Measurements from ENCODE around the gene TMEM229B. TPM values are rescaled to one million over a fixed set of nuclear protein-coding genes. Genes with fewer than 3 reads are reported as not detected.

TMEM229B gene
- total RNA-seq, 2 donors from 2014 or later, result 7.1 to 14.7 TPM

DNA sequence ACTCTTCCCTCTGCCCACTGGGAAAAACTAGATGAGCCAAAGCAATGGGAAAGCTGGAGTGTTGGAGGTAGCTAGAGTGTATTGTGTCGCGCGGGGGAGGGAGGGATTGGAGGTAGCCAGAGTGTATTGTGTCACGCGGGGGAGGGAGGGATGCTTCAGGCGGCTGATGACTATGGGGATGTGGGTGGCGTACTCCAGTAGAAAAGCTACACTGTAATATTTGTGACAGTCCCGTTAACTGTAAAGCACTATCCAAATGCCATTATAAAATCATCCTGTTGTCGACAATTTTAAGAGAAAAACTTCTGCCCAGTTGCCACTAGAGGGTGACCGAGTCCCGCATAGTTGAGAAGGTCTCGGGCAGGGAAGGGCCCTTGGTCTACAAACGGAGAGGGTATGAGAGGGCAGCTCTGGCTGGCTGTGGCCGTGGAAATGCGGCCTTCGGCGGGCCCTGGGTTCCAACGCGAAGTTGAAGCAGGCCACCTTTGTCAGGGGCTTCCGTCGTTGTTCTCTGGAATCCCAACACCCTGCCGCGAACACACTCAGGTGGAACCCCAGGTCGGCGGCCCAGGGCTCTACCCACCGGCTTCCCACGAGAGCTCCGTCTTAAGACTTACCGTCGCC lies 61.4 kb downstream of the TMEM229B start:
- Mint-ChIP-seq H3K4me3 (no peak overlapping the region), H3K27ac (no peak overlapping the region), H3K27me3 (peaks cover 0 to 18% of the 10 kb centered on the region in 2 donors), H3K9me3 (no peaks in the 10 kb centered on the region), H3K4me1 (ENCODE audit: low read depth in 2 of 2) (peaks cover 0 to 2% of the 10 kb centered on the region in 2 donors), H3K36me3 (no peaks in the 10 kb centered on the region)
- peak; percentile 77 for DNase-seq (ENCODE audit: low spot score)
- ATAC-seq, result peak; percentile 78 to 86

DNA sequence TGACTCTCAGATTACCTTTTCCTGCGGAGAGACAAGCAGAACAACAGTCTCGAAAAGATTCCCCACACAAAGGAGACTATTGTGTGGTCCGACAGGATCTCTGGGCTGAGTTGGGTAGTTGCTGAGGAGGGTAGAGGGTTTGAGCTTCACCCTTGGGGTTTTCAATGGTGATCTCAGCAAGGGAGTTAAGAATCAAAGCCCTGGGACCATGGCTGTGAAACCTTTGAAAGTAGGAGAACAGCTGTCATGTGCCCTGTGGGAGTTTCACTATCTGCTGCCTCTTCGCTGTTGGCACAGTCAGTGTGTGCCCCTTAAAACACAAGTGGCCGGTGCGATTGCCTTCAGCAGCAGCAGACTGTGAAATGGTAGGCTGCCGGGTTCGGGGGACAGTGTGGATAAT lies 62.4 kb downstream of the TMEM229B start:
- peaks cover 0 to 18% of the 10 kb centered on the region in 2 donors for H3K27me3 Mint-ChIP-seq
- H3K27ac Mint-ChIP-seq, result no peak overlapping the region
- ATAC-seq, result no peak
- DNase-seq (ENCODE audit: low spot score), result peak; percentile 16
- no peaks in the 10 kb centered on the region for H3K9me3 Mint-ChIP-seq
- no peak overlapping the region for H3K4me3 Mint-ChIP-seq
- peaks cover 0 to 2% of the 10 kb centered on the region in 2 donors for H3K4me1 Mint-ChIP-seq (ENCODE audit: low read depth in 2 of 2)
- no peaks in the 10 kb centered on the region for H3K36me3 Mint-ChIP-seq

DNA sequence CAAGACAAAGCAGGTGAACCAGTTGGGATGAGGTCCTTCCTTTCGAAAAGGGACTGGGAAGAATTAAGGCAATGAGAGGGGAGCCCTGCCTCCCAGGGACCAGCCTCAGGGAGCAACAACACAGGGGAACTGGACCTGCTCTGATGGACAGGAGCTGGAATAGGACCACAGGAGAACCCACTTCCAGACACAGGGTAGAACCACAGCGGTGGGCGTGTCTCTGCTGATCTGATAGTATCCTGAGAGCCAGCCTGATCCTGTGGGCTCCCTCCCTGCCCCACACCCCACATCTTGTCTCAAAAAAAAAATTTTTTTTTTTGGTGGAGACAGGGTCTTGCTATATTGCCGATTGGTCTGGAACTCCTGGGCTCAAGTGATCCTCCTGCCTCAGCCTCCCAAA lies 62.9 kb downstream of the TMEM229B start:
- H3K36me3 Mint-ChIP-seq, result no peaks in the 10 kb centered on the region
- H3K4me1 Mint-ChIP-seq (ENCODE audit: low read depth in 2 of 2), result peaks cover 0 to 2% of the 10 kb centered on the region in 2 donors
- H3K9me3 Mint-ChIP-seq, result no peaks in the 10 kb centered on the region
- no peak overlapping the region for H3K4me3 Mint-ChIP-seq
- DNase-seq (ENCODE audit: low spot score) (peak; percentile 44), ATAC-seq (no peak)
- no peak overlapping the region for H3K27ac Mint-ChIP-seq
- H3K27me3 Mint-ChIP-seq, result peaks cover 0 to 18% of the 10 kb centered on the region in 2 donors

GRCh38 chr14:67424539-67424938 lies 64.0 kb downstream of the TMEM229B start:
- H3K9me3 Mint-ChIP-seq, result no peaks in the 10 kb centered on the region
- ATAC-seq (no peak), DNase-seq (ENCODE audit: low spot score) (peak; percentile 15)
- H3K27ac Mint-ChIP-seq, result no peak overlapping the region
- no peak overlapping the region for H3K4me3 Mint-ChIP-seq
- no peaks in the 10 kb centered on the region for H3K36me3 Mint-ChIP-seq
- H3K27me3 Mint-ChIP-seq, result peaks cover 0 to 18% of the 10 kb centered on the region in 2 donors
- H3K4me1 Mint-ChIP-seq (ENCODE audit: low read depth in 2 of 2), result peaks cover 0 to 2% of the 10 kb centered on the region in 2 donors

DNA sequence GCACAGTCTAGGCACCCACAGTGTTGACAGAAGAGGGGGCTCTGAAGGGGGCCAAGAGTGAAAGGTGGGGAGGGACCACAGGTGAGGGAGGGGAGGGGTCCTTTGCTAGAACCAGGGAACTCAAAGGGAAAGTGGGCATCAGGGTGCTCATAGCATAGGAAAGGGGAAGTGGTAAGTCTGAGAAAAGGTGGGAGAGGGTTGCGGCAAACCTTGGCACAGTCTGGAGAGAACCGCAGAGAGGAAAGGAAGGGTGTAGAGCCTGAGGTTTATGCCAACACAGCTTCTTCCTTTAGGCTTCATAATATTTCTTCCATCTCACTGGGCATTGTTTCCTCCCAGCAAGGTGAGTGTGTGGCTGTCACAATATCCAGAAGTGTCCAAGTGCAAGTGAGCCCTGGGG lies 65.1 kb downstream of the TMEM229B start:
- ATAC-seq, result no peak
- H3K4me1 Mint-ChIP-seq (ENCODE audit: low read depth in 2 of 2), result peaks cover 0 to 2% of the 10 kb centered on the region in 2 donors

DNA sequence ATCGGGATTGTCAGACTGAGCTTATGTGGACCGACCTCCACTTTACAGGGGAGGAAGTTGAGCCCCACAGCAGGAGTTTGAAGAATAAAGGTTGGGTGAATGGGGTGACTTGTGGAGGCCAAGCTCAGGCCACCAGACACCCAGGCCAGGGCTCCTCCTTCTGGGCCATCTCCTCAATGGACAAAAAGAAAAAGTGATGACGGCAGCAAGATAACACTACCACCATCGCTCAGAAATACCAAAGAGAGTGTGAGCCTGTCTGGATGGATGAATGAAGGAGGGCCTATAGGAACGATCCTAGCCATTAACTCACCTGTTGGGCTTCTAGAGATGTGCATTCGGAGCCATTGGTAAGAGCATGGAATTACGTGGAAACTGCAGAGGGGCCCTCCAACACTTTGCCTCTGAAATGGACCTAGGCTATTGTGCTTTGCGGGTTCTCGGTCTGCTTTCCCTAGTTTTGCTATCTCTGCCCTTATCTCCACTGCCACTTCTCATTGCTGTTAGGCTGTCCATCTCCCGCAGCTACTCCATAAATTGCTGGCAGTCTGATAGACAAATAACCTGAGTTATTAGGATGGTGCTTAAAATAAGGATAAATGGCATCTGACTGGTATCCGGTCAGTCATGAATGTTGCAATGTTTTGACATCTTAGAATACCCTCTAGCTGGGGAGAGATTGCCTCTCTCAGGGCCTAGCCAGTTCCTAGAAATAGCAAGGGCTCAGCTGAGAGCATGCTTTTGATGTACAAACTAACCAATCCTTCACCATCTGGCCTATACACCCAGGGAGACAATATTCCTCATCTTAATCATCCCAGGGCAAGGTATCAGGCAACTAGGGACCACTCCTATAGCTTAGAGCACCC lies 66.9 kb downstream of the TMEM229B start:
- ATAC-seq, result no peak

More for the DNA sequence above, 65.1 kb downstream of the TMEM229B start:
- Mint-ChIP-seq H3K27me3 (peaks cover 0 to 18% of the 10 kb centered on the region in 2 donors), H3K4me3 (no peak overlapping the region), H3K36me3 (no peaks in the 10 kb centered on the region), H3K27ac (no peak overlapping the region), H3K9me3 (no peaks in the 10 kb centered on the region)
- DNase-seq (ENCODE audit: low spot score), result no peak

More for the DNA sequence above, 66.9 kb downstream of the TMEM229B start:
- H3K27me3 Mint-ChIP-seq, result peaks cover 0 to 12% of the 10 kb centered on the region in 2 donors
- peaks cover 0 to 2% of the 10 kb centered on the region in 2 donors for H3K4me1 Mint-ChIP-seq (ENCODE audit: low read depth in 2 of 2)
- no peak overlapping the region for H3K27ac Mint-ChIP-seq
- no peak overlapping the region for H3K4me3 Mint-ChIP-seq
- peak; percentile 39 for DNase-seq (ENCODE audit: low spot score)
- no peaks in the 10 kb centered on the region for H3K36me3 Mint-ChIP-seq
- H3K9me3 Mint-ChIP-seq, result no peaks in the 10 kb centered on the region

Other genes starting within 250 kb of the TMEM229B start
- 10 to 100 TPM in 1 of 2 donors, 1 to 10 TPM in 1; 6.4 to 10.8 TPM for gene PALS1, start 247.3 kb downstream of the TMEM229B start, total RNA-seq
- gene ATP6V1D, start 128.9 kb downstream of the TMEM229B start, total RNA-seq, result 10 to 100 TPM; 36.5 to 40.6 TPM
- 100 to 1,000 TPM; 138 to 167 TPM for gene EIF2S1, start 128.4 kb downstream of the TMEM229B start, total RNA-seq
- gene PLEK2, start 76.6 kb downstream of the TMEM229B start, total RNA-seq, result not detected
- 1 to 10 TPM; 1.2 to 1.9 TPM for gene PLEKHH1, start 44.6 kb upstream of the TMEM229B start, total RNA-seq
- 10 to 100 TPM; 30.1 to 37.4 TPM for gene PIGH, start 111.5 kb upstream of the TMEM229B start, total RNA-seq
- 1 to 10 TPM; 4.3 to 8.0 TPM for gene ARG2, start 131.2 kb upstream of the TMEM229B start, total RNA-seq
- 10 to 100 TPM; 73.5 to 76.6 TPM for gene VTI1B, start 185.9 kb upstream of the TMEM229B start, total RNA-seq
- gene RDH11, start 207.0 kb upstream of the TMEM229B start, total RNA-seq, result 10 to 100 TPM; 47.0 to 57.3 TPM
- not detected for gene RDH12, start 213.2 kb upstream of the TMEM229B start, total RNA-seq

Data from natural killer cell treated with Interleukin-12 subunit alpha and Interleukin-12 subunit beta and Interleukin-15 and Interleukin-18, amount 100 ng/mL, for 72 hours (primary cell).